NCI-H345 (cell line): ENCODE data around the gene LTF.

Experiments used
- DNase-seq: peaks from one replicate; lab custom pipeline; 2025; lab: John Stamatoyannopoulos, UW

The LTF gene

DNA sequence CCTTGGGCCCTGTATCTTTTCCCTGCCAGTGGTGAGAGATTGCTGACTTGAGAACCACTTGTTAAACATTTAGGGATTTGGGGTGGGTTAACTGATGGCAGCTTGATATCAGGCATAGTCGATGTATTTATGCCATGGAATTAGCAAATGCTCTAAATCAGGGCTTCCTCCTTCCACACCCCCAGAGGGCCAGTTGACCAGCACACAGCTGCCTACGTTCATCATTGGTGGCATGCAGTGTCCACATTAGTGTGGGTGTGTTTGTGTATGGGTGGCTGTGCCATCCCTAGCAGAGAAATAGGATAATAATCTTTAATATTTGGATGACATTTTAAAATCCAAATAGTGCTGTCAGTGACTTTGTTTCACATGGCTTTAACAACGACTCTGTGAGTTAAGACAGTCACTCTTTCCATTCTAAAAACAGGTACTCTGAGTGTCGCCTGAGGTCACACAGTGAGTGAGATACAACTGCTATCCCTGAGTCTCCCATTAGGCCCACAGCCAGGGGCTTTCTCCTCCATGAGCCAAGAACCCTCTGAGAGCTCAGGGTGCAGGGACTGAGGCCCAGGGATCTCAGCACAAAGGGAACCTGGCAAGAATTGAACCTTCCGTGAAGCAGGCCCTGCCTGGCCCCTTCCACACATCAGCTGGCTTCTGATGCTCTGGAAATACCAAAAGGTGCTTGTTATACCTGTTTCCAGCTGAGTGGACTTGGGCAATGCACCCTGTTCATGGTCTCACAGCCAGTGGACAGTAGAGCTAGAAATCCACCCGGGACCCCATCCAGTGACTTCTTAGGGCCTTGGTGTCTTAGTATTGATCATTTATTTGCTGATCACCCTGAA lies 4.3 kb upstream of the LTF start:
- no peak for DNase-seq

DNA sequence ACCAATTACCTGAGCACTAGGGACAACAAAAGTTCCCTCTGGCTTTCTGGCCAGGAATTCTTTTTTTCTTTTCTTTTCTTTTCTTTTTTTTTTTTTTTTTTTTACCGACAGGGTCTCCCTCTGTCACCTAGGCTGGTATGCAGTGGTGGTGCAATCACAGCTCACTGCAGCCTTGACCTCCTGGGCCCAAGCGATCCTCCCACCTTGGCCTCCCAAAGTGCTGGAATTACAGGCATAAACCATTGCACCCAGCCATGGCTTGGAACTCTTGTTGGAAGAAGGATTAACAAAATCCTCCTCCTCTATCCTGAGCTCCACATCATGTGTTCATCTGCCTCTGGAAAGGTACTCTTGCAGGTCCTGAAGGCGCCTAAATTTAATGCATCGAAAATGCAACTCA lies 2.9 kb upstream of the LTF start:
- no peak for DNase-seq

DNA sequence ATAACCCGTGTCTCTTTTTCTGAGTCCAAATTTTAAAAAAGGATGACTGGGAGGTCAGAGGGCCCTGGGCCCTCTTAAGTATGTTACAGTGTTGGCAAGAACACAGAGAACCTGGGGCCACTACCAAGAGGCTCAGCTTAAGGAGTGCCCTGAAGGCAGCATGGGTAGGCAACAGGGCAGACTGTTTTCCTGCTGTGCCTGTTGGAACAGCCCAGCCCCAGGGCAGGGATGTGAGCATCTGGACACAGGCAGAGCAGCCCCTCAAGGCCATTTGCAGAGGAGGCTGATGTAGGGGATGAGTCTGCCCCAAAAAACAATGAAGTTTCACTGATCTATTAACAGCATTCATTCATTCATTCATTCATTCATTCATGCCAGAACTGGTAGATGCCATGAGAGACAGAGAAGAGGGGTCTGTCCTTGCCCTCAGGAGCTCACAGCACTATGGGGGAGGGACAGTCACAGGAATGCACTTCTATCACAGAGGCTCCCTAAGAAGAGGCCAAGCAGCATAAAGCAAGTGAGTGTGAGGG lies 2.2 kb upstream of the LTF start:
- DNase-seq, result no peak

DNA sequence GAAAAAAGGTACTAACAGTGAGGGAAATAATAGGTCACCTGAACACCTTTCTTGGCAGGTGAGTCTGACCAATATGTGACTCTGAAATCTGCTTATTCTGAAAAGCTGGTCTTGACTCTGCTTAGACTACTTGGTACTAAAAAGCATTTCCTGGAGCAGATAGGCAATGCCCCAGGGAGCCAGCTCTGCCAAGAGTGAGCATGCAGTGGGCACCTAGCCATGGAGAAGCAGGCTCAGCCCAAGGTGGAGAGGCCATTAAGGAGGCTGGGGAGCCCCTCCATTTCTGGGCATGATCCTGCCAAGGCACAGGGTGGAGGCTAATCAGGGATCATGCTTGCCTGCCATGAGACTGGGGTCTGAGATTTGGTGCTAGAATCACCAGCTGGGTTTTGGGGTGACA lies 1.6 kb upstream of the LTF start:
- DNase-seq, result no peak

DNA sequence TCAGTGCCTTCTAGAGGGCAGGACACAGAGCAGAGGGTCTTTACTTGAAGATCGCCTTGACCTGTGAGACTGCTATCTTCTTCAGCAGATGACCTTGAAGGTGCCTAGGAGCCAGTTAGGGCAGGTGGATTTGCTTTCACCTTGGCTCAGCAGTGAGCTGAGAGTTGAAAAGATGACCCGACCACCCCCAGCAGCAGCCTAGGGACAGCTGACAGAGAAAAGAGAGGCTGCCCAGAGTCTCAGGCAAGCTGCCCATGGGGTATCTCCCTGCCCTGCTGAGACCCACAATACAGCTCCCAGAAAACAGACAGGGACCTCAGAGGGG lies 453 bp upstream of the LTF start:
- DNase-seq, result no peak

DNA sequence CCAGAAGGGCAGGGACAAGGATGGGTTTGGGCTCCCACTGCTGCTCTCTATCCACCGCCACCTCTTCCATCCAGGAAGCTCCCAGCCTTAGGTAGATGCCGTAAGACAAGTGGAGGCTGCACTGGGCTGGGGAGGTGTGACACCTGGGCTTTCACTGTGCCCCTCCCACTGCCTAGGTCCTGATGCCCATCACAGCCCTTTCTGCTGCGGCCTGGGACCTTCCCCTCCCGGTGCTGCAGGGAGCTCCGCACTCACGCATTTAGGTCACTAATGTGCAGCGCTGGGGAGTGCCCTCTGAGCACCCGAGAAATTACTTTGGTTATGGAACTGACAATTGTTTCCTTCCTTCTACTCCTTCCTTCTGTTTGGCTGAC lies 850 bp downstream of the LTF start:
- no peak for DNase-seq

DNA sequence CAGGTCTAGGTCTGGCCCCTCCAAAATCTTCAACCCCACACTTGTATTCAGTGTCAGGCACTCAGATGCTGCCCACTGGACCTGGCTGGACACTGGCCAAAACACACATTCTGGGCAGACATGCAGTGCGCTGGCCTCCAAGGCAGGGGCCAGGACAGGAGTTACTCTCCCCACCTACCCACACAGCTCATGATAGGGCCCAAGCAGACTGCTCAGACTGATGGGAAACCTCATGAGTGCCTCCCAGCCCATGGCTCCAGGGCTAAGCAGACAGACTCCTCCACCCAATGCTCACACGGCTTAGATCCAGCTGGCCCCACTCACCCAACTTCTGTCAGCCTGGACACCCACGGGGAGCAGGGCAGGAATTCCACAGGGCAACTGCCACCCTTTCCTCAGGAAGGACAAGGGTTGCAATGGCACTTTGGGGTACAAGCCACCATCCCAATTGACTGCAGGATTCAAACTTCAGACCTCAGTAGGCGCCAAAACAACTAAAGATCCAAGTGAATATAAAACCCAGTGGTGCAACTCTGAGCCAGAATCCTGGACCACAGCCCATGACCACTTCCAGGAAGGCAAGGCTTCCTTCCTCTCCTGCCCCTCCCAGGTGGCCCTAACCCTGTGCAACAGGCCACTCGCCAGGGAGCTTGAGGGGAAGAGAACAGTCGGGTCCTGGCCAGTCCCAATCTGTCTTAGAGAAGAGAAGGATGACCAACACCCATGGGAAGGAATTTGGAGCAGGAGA lies 1.4 kb downstream of the LTF start:
- DNase-seq, result no peak

DNA sequence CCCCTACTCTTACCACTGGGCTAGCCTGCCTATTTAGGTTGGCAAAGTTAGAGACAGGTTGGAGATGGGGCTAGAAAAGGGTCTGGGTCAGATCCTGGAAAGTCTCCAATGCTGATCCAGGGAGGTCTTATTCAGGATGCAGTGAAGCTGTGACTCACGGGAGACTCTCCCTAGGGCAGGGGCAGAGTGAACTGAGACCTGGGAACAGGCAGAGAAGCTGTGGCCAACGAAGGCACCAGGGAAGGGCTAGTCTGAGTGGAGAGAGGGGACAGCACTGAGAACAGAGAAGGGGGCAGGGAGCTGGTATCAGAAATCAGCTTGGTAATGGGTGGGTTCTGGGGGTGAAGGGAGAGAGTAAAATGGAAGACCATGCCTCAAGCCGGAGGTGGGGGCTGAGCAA lies 2.2 kb downstream of the LTF start:
- no peak for DNase-seq

DNA sequence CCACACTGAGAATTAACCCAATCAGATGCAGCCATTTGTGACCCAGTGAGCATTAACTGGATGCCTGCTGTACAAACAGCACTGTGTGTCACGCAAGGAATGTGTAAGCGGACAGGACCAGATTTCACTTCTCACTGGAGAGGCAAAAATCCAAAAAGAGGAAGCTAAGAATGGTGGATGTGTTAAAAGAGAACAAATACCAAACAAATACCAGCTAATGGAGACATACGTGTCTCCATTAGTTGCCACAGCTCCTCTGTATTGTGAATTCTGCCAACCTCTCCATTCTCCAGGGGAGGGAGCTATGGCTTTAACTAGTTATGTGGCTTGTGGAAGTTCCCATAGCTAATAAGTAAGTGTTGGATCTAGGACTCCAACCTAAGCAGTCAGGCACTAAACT lies 2.6 kb downstream of the LTF start:
- no peak for DNase-seq

DNA sequence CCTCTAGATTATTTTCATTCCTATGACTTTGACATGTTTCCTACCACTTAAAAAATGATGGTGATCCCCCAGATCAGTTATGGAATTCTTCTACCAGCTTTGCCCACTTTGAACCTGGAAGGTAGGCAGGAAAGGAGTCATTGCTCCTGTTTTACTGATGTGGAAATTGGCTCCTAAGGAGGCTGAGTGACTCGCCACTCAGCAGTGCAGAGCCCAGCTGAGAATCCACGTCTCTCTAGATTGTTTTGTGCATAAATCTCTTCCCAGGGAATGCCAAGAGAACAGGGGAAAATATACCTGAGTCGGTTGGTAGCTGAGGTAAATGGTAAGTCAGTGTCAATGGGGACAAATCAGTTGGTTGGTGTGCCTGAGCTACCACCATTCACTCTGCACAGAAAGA lies 4.7 kb downstream of the LTF start:
- DNase-seq, result no peak

DNA sequence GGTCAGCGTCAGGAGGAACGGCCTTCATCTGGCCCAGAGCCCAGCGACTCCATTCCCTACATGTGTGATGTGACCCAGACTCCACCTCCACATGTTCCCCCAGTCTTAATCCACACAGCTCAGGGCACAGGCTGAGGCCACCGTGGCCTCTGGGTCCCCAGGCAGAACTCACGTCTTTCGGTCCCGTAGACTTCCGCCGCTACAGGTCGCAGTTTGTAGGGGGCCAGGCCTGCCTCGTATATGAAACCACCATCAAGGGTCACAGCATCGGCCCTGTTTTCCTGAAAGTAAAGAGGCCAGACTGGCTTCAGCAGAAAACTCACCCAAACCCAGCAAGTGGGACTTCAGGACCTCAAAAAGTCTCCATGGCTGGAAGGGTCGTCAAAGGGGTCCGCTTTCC lies 8.6 kb downstream of the LTF start:
- no peak for DNase-seq

DNA sequence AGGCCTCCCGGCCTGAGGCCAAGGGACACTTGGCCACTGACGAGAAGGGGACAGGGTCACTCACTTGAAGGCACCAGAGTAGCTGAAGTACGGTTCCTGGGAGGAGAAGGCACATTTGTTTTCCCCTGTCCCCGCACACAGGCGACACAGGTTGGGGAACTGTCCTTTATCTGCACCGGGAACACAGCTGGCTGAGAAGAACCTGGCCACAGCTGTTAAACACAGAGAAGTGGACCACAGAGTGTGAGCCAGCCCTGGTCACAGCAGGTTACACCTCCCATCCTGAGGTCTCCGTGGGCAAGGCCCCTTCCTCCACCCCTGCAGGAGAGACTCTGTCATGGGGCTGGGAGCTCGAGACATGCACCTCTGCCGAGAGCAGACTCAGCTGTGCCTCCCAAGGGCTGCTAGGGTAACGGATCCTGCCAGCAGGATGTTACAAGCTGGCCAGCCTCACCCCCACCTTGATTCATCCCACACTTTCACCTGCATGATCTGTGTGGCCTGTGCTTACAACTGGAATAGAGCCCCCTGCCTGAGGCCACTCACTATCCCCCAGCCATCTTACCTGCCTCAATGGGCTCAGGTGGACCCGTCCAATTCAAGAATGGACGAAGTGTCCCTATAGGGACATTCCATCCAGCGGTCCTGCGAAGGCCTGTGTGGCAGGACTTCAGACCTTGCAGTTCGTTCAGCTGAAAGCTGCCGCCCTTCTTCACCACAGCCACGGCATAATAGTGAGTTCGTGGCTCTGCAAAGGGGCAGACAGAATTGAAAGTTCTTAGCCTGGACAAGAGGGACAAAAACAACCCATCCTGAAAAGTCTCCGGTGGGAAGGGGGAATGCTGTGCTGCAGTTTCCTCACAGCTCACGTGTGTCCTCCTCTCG lies 9.2 kb downstream of the LTF start:
- DNase-seq, result no peak

DNA sequence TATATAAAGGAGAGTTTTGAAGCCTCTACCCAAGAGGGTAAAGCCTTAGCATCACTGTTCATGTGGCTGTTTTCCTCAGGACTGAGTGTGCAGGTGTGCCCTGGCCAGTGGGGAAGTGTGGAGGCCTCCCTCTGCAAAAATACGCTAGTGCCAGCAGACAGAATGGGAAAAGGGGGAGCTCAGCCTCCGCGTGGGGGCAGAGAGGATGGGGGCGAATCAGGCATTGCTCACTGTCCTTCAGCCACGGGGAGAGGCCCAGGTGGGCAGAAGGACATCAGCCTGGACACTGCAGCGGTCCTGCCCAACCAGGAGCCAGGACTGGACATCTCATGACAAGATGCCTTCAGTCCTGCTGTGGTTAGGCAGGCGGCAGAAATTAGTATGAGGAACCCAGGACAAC lies 10.1 kb downstream of the LTF start:
- DNase-seq, result no peak

DNA sequence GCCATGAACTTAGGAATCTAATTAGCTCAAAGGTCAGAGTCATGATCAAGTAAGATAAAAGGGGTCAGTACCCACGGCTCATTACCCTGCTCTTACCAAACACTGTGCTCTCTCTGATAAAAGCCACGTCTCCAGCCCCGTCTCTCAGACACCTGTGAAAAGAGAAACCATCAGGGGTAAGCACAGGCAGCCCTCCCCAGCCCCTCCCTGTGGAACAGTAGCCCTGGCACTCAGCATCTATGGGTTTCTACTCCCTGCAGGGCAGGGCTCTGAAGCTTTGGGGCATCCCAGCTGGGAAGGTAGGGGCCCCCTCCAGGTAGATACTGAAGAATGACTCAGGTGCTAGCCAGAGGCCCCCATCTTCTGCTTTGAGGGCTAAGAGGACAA lies 10.5 kb downstream of the LTF start:
- no peak for DNase-seq

DNA sequence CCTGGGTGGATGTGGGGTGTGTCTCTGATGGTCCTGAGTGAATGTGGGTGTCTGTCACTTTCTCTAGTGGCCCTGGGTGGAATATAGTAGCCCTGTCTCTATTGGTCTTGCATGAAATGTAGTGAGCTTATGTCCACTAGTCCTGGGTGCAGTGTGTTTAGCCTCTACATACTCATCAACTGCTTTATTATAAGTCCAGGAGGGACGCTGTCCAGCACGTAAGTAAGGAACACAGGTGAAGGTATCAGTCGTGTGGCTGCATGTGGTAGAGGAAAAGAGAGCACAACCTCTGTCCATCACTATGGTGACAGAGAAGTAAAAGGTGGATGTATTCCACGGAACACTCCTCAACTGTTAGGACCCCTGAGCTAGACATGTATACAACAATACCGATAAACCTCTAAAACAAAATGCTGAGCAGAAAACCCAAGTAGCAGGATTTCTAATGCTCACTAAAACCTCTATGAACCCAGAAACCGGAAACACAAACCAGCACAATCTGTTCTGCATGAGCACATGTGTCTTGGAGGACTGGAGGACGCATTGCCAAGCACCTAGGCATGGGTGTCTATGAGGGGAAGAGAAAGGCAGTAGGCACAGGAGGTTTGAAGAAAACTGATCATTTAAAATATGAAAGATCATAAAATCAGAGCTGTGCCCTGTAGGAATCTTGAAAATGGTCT lies 11.0 kb downstream of the LTF start:
- DNase-seq, result no peak

DNA sequence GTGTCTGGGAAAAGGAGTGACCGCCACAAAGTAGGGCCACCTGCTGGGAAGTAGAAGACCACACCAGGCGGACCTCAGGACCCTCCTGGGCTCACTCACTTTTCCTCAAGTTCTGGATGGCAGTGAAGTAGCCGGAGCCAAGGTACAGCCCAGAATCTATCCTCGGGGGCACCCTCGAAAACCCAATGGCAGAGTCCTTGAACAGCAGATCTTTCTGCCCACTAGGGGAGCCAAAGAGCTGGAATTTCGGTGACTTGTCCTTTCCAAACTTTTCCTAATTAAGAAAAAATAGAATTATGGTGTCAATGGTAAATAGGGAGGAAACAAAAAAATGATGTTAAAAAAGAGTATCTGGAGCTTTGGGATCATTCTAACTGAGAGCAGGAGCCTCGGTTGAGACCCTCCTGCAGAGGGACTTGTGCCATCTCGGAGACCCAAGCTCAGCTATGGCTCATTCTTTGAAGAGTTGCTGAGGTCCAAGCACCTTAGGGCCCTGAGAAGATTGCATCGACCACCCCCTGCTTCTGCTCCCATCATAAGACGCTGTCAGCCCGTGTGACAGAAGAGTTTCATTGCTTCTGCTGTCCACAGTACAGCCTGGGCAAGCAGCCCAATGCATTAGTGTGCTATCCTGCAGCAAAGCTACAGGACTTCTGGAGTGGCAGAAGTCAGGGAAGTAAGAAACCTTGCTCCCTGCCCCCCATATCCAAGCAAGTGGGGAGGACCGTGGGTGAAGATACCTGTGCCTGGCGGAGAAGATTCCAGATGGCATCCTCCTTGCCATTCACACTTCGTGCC lies 14.8 kb downstream of the LTF start:
- no peak for DNase-seq

DNA sequence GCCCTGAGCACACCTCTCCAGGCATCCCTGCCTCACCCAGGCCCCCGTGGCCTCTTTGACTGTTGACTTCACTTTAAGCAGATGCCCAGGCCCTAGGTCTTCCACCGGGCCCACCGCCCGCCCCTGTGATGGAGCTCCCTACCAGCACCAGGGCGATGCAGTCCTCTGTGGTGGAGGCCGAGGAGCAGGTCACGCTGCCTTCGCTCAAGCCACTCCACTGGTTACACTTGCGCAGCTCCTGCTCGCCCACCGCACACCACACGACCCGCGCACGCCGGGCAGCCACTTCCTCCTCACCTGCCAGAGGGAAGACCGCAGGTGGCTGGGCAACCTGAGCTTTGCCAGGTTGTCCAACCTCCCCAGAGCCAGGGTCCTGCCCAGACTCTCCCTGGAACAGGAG lies 16.0 kb downstream of the LTF start:
- DNase-seq, result no peak

DNA sequence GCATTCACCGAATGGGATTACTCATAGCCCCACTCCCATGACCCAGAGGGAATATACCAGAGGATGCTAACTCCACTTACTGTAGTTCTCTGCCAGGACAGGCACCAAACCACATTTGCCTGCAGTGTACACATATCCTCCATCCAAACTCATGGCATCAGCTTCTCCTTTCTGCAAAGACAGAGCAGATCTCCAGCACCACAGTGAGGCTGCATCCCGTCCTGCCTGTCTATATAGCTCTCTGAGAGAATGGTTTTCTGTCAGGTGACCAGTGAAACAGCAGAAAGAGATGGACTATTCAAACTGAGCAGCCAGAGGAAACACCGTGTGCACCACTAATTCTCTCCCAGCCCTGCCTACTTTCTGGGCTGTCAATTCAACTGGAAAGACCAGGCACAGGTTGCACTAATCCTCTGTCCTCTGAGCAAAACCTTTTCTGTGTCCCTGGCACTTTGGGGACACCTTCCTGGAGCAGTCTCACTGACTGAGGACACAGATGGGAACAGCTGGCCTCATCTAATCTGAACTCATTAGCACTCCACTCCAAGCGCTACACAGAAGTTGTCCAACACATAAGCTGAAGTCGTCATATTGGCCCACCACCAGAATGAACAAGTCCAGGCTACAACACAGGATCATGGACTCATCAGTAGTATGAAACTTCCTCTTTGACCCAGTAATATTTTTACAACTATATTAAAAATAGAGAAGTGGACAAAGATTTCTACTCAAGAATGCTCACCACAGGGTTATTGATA lies 17.3 kb downstream of the LTF start:
- DNase-seq, result no peak

DNA sequence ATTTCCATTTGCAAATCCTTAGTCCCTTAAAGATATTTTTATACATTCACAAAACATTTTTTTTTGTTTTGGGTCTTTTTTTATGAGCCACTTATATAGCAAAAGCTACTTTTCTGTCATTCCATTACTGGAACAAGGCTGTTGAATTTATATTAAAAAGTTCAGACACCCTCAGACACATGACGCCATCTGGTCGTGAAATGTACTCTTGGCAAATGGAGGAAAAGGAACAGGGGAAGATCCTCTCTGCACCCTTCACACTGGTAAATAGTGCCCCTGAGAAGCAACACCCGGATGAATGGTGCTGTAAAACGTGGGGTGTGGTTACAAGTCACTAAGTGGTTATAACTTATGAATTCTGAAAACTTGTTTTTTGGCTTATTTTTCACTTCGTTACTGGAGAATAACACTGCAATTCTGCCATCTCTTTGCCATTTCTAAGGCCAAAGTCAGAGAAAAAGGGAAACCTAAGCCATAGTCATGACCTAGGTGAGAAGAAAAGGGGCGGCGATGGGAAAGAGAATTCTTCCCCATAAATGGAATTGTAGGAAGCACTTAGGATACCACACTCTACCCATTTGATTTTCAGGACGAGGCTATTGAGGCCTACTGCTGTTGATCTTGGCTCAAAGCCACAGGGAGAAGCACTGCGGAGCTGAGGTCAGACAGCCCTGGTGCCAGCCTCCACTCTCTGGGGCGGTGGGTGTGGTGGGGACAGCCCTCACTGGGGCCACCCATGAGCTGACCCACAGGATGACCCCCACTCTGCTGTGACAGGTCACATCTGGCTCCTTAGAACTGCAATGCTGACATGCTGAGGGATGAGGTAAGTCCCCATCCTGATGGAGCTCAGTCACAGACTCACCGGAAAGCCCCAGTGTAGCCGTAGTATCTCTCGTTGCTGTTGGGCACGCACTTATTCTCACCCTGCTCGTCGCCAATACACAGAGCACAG lies 21.9 kb downstream of the LTF start:
- no peak for DNase-seq
